ENCODE results near the gene PARD3B. TPM values are rescaled to one million over a fixed set of nuclear protein-coding genes. Genes with fewer than 3 reads are reported as not detected.

The PARD3B gene
- total and polyA plus RNA-seq, 7 donors: 3.2 to 64.0 (median 42.5) TPM

DNA sequence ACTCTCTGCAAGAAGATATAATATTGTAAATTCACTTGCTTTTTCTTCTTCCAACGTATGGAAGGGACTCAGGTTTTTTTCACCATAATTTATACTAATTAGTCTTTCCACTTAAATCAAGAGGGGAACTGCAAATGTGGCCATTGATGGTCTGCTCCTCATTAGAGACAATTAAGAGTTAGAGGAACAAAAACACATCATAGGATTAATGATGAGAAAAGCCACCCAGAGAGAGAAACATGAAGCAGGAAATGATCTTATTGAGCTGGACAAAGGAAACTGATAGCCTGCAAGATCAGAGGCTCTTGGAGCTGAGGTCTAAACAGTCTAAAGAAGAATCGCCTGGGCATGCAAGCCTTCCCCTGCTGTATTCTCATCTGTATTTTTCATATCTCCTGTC, 985.8 kb downstream of the PARD3B start:
- no peaks in the 10 kb centered on the region for H3K9me3 ChIP-seq
- DNase-seq: no peak
- no peak overlapping the region for H3K4me3 ChIP-seq
- no peak overlapping the region for H3K27ac ChIP-seq
- no peaks in the 10 kb centered on the region for H3K4me1 ChIP-seq
- 84 to 90% methylated on average over 2 of the region's 2 CpGs for WGBS, 2 donors
- no peaks in the 10 kb centered on the region for H3K27me3 ChIP-seq
- no peaks in the 10 kb centered on the region for H3K36me3 ChIP-seq
- no peak for TF ChIP-seq POLR2A (IDR thresholded peaks at IDR 0.05)
- no peak for TF ChIP-seq EP300 (IDR thresholded peaks at IDR 0.05)
- TF ChIP-seq POLR2AphosphoS5 (IDR thresholded peaks at IDR 0.05): no peak
- TF ChIP-seq, protein P1, sequence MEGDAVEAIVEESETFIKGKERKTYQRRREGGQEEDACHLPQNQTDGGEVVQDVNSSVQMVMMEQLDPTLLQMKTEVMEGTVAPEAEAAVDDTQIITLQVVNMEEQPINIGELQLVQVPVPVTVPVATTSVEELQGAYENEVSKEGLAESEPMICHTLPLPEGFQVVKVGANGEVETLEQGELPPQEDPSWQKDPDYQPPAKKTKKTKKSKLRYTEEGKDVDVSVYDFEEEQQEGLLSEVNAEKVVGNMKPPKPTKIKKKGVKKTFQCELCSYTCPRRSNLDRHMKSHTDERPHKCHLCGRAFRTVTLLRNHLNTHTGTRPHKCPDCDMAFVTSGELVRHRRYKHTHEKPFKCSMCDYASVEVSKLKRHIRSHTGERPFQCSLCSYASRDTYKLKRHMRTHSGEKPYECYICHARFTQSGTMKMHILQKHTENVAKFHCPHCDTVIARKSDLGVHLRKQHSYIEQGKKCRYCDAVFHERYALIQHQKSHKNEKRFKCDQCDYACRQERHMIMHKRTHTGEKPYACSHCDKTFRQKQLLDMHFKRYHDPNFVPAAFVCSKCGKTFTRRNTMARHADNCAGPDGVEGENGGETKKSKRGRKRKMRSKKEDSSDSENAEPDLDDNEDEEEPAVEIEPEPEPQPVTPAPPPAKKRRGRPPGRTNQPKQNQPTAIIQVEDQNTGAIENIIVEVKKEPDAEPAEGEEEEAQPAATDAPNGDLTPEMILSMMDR (IDR thresholded peaks at IDR 0.05): no peak
- intact Hi-C loops (cut with DNase I): no loop called here

DNA sequence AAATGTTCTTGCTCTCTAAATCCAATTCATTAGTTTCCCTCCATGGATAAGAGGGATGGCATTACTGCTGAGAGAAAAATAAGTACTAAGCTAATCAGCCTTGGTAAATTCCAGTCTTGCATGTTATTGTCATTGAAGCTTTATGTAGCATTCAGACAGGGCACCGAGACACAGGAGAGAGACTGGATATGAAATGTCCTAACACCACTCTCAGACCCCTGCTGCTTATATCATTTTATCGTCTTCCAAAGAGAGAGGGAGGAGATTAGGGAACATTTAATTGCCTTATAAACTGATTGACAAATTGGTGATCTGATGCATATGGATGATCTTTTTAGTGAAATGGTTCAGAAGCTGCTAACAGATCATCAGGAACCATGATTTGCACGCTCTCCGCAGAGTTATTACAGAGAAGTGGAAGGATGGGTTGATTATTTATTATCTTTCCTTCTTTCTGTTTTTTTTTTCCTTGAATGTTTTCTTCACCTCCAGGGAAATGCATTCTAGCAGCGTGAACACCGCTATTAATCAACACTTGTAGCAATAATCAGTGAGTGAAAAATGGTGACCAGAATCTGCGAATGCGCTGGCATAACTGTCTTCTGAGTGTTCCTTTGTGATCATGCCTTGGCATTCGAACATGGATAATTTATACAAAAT, 986.3 kb downstream of the PARD3B start:
- Histone ChIP-seq H3K9me3 (no peaks in the 10 kb centered on the region), H3K27me3 (no peaks in the 10 kb centered on the region), H3K4me3 (no peak overlapping the region), H3K4me1 (no peaks in the 10 kb centered on the region), H3K27ac (no peak overlapping the region), H3K36me3 (no peaks in the 10 kb centered on the region)
- intact Hi-C loops (cut with DNase I): no loop called here
- DNase-seq: no peak
- 95 to 97% methylated on average over 9 of the region's 9 CpGs for WGBS, 2 donors
- TF ChIP-seq EP300 (IDR thresholded peaks at IDR 0.05) (no peak), POLR2AphosphoS5 (IDR thresholded peaks at IDR 0.05) (no peak), POLR2A (IDR thresholded peaks at IDR 0.05) (no peak)
- TF ChIP-seq, protein P1 (IDR thresholded peaks at IDR 0.05): no peak

DNA sequence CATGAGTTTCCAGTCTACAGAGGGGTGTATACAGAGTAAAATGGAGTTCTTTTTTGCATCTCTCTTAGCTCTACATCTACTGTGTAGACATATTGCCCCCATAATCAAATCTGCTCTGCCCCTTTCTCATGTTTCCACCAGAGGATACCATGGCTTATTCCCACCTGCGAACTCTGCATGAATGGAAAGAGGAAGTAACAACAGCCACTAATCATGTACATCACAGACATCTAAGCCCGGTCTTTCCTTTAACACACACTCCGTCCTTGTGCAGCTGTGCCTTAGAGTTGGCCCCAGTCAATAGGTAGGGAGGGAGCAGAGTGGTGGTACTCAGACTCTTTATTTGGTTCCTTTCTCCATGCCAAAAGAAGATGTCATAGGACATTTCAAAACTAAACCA, 989.7 kb downstream of the PARD3B start:
- Histone ChIP-seq H3K4me1 (no peaks in the 10 kb centered on the region), H3K27ac (no peak overlapping the region), H3K36me3 (no peaks in the 10 kb centered on the region), H3K4me3 (no peak overlapping the region), H3K27me3 (no peaks in the 10 kb centered on the region), H3K9me3 (no peaks in the 10 kb centered on the region)
- WGBS, 2 donors: 54 to 90% methylated on average over 3 of the region's 3 CpGs
- intact Hi-C loops (cut with DNase I): no loop called here
- TF ChIP-seq, protein P1 (IDR thresholded peaks at IDR 0.05): no peak
- TF ChIP-seq POLR2A (IDR thresholded peaks at IDR 0.05): no peak
- no peak for TF ChIP-seq EP300 (IDR thresholded peaks at IDR 0.05)
- no peak for TF ChIP-seq POLR2AphosphoS5 (IDR thresholded peaks at IDR 0.05)
- DNase-seq: no peak

DNA sequence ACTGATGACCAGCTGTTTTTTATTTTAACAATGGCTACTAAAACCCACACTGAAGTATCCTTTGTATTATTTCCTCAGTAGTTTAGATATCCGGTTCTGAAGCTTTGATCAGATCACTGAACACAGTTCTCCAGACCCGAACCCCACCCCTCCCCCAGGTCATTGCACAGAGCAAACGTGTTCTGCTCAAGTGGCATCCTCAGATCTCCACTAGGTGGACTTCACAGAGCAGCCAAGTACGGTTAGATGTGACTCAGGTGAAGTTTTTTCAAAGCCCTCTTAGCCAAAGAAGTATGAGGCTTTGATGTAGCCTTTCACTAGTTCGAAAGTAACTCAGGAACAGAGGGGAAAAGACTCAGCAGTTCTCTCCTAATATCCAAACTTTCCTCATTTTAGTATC, 994.3 kb downstream of the PARD3B start:
- Histone ChIP-seq H3K27ac (no peak overlapping the region), H3K4me3 (no peak overlapping the region), H3K4me1 (peaks cover 0 to 23% (median 13%) of the 10 kb centered on the region in 4 donors), H3K9me3 (no peaks in the 10 kb centered on the region), H3K27me3 (no peaks in the 10 kb centered on the region), H3K36me3 (no peaks in the 10 kb centered on the region)
- TF ChIP-seq, protein P1 (IDR thresholded peaks at IDR 0.05): no peak
- TF ChIP-seq EP300 (IDR thresholded peaks at IDR 0.05) (no peak), POLR2AphosphoS5 (IDR thresholded peaks at IDR 0.05) (no peak), POLR2A (IDR thresholded peaks at IDR 0.05) (no peak)
- DNase-seq: no peak
- intact Hi-C loops (cut with DNase I): no loop called here
- WGBS, 2 donors: 74 to 80% methylated on average over 5 of the region's 5 CpGs

DNA sequence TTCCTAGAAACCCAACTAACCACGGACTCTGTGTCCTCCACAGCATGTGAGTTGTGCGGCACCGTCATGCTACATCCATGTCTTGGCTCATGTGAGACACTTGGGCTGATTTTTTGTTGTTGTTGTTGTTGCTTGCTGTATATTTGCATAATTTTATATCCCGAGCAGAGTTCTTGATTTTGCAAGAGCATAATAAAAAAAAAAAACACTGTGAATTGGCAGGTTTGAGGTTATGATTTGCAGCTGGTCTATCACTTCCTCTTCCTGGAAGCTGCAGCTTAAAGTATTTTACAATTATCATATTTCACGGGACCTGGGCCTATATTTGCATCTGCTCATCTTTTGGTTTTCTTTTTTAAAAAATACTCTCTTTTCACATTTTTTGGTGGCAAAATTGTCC, 994.8 kb downstream of the PARD3B start:
- Histone ChIP-seq H3K9me3 (no peaks in the 10 kb centered on the region), H3K27ac (no peak overlapping the region), H3K4me1 (peaks cover 0 to 28% (median 16%) of the 10 kb centered on the region in 4 donors), H3K27me3 (no peaks in the 10 kb centered on the region), H3K36me3 (no peaks in the 10 kb centered on the region), H3K4me3 (no peak overlapping the region)
- TF ChIP-seq POLR2AphosphoS5 (IDR thresholded peaks at IDR 0.05) (no peak), POLR2A (IDR thresholded peaks at IDR 0.05) (no peak), EP300 (IDR thresholded peaks at IDR 0.05) (no peak)
- TF ChIP-seq, protein P1 (IDR thresholded peaks at IDR 0.05): no peak
- no peak for DNase-seq
- 52 to 56% methylated on average over 5 of the region's 5 CpGs for WGBS, 2 donors
- intact Hi-C loops (cut with DNase I): no loop called here

Data from sigmoid colon (tissue), 7 donors.